Glutamatergic neuron (in vitro differentiated cells): Measurements from ENCODE around the gene LDLRAD4. TPM values are rescaled to one million over a fixed set of nuclear protein-coding genes. Genes with fewer than 3 reads are reported as not detected.

ENCODE experiments used
- DNase-seq: peaks from one replicate; pipeline ENCODE4 v3.0.0; 2022
- H3K27ac Mint-ChIP-seq: one replicate; pipeline ENCODE4 v1.8.0; 2020; ENCODE audit warnings: mild to moderate bottlenecking, mixed read lengths, inconsistent platforms; ENCODE audit not compliant: unreplicated experiment
- H3K27me3 Mint-ChIP-seq: one replicate; pipeline ENCODE4 v1.8.0; 2020; ENCODE audit warnings: mild to moderate bottlenecking, moderate library complexity, mixed read lengths, inconsistent platforms; ENCODE audit not compliant: unreplicated experiment
- H3K36me3 Mint-ChIP-seq: one replicate; pipeline ENCODE4 v1.8.0; 2020; ENCODE audit warnings: mild to moderate bottlenecking, mixed read lengths, inconsistent platforms; ENCODE audit not compliant: unreplicated experiment
- H3K4me1 Mint-ChIP-seq: one replicate; pipeline ENCODE4 v1.8.0; 2020; ENCODE audit warnings: mild to moderate bottlenecking, low read depth, mixed read lengths, inconsistent platforms; ENCODE audit not compliant: unreplicated experiment
- H3K4me3 Mint-ChIP-seq: one replicate; pipeline ENCODE4 v1.8.0; 2020; ENCODE audit warnings: mild to moderate bottlenecking, mixed read lengths, inconsistent platforms; ENCODE audit not compliant: unreplicated experiment
- H3K9me3 Mint-ChIP-seq: one replicate; pipeline ENCODE4 v1.8.0; 2020; ENCODE audit warnings: mild to moderate bottlenecking, moderate library complexity, mixed read lengths, inconsistent platforms; ENCODE audit not compliant: unreplicated experiment
- CTCF ChIP-seq: fragments of 200-600 bp; sonication (generic); IDR thresholded peaks from one replicate; pipeline ENCODE4 v1.5.0; 2021; ENCODE audit not compliant: partially characterized antibody, unreplicated experiment
- total RNA-seq: library from RNA; stranded (reverse); fragmentation: NEBNext Ultra II Directional; extraction: Animal tissue kit (Norgen Biotek cat#: 25700); gene quantifications from one replicate; pipeline ENCODE4 v1.2.1, GENCODE V29; 2021; ENCODE audit not compliant: unreplicated experiment

LDLRAD4 gene
- total RNA-seq, 1 donor from 2014 or later, result 0.29 TPM

- TF ChIP-seq CTCF, result peak; percentile 27
- H3K9me3 Mint-ChIP-seq, result peaks cover 7% of the 10 kb centered on the region
- peaks cover 7% of the 10 kb centered on the region for H3K4me1 Mint-ChIP-seq
- peaks cover 16% of the 10 kb centered on the region for H3K27me3 Mint-ChIP-seq
- peaks cover 4% of the 10 kb centered on the region for H3K36me3 Mint-ChIP-seq
- no peak overlapping the region for H3K27ac Mint-ChIP-seq
- DNase-seq, result peak; percentile 65
- peak overlapping the region; percentile 89 for H3K4me3 Mint-ChIP-seq
These were observed 1.7 kb upstream of the LDLRAD4 start for GRCh38 chr18:13216711-13217465.

- no peak overlapping the region for H3K27ac Mint-ChIP-seq
- H3K36me3 Mint-ChIP-seq, result peaks cover 4% of the 10 kb centered on the region
- peaks cover 16% of the 10 kb centered on the region for H3K27me3 Mint-ChIP-seq
- H3K9me3 Mint-ChIP-seq, result peaks cover 9% of the 10 kb centered on the region
- H3K4me1 Mint-ChIP-seq, result peaks cover 11% of the 10 kb centered on the region
- no peak for TF ChIP-seq CTCF
- H3K4me3 Mint-ChIP-seq, result no peak overlapping the region
- peak; percentile 70 for DNase-seq
These were observed 1.0 kb upstream of the LDLRAD4 start for GRCh38 chr18:13217466-13217961.

GRCh38 chr18:13217971-13218367, 591 bp upstream of the LDLRAD4 start:
- Mint-ChIP-seq H3K36me3 (peaks cover 4% of the 10 kb centered on the region), H3K4me3 (no peak overlapping the region), H3K4me1 (peaks cover 16% of the 10 kb centered on the region), H3K27me3 (peaks cover 16% of the 10 kb centered on the region), H3K27ac (no peak overlapping the region), H3K9me3 (peaks cover 9% of the 10 kb centered on the region)
- no peak for TF ChIP-seq CTCF
- peak; percentile 41 for DNase-seq

- no peak for TF ChIP-seq CTCF
- Mint-ChIP-seq H3K27ac (no peak overlapping the region), H3K4me3 (peak overlapping the region; percentile 48), H3K27me3 (peaks cover 15% of the 10 kb centered on the region), H3K36me3 (peaks cover 4% of the 10 kb centered on the region), H3K4me1 (peaks cover 17% of the 10 kb centered on the region), H3K9me3 (peaks cover 9% of the 10 kb centered on the region)
- DNase-seq, result no peak
These were observed 437 bp downstream of the LDLRAD4 start for GRCh38 chr18:13218997-13219396.

GRCh38 chr18:13219593-13220159, 1.1 kb downstream of the LDLRAD4 start:
- Mint-ChIP-seq H3K36me3 (peaks cover 4% of the 10 kb centered on the region), H3K27ac (no peak overlapping the region), H3K4me1 (peaks cover 17% of the 10 kb centered on the region), H3K27me3 (peaks cover 14% of the 10 kb centered on the region), H3K9me3 (peaks cover 9% of the 10 kb centered on the region), H3K4me3 (peak overlapping the region; percentile 48)
- no peak for TF ChIP-seq CTCF
- DNase-seq, result no peak
